HG02571 (cell line): Measurements from ENCODE around the gene PPP2R5D.
A peak's percentile ranks its signal among the peaks of the same experiment; 100 is the strongest.
"Not testable (repeated sequence)": the region's sequence is repeated elsewhere in the genome, so short reads cannot be mapped to it uniquely, and the experiment has no call there.

Experiments used
- ATAC-seq: cut with Tn5 transposase; IDR thresholded peaks from one replicate; pipeline ENCODE4 v1.9.1; 2021; ENCODE audit warnings: mild to moderate bottlenecking, moderate library complexity; ENCODE audit not compliant: unreplicated experiment

Gene PPP2R5D

DNA sequence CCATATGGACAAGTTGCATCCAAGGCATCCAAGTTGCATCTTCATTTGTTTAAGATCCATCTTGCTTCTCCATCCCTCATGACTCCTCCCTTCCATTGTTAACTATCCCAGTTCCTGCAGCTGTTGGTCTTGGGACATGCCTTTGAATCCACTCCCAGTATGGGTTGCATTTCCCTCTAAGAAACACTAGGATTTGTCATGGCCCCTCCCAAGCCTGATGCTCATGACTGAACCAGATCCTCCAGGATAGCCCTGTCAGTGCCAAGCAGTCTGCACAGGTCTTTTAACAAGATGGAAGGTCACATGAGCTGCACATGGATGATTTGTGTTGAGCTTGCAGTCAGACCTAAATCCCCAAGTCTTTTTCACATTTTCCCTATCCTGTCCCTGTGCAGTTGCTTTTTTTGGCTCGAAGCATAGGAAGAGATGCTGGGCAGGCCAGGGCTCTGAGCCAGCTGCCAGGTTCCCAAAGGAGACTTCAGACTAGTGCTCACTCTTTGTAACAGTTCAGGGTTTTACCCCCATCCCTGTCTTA is 4.2 kb downstream of the PPP2R5D start:
- ATAC-seq, result no peak

DNA sequence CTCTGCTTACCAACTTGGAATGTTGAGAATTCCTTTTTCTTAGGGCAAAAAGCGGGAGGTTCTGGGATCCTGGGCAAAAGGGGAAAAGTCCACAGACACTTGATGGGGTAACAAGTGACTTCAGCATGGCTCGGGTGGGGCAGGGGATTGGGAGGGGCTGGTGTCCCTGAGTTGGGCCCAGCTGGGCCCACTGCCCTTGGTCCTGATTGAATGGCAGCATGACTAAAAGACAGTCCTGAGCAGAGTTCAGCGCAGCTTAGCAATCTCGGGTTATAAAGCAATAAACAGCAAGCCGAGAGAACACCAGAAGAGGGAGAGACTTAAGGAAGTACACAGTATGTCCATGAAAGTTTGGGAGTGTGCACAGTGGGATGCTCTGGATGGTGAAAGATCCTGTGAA is 5.6 kb downstream of the PPP2R5D start:
- no peak for ATAC-seq

DNA sequence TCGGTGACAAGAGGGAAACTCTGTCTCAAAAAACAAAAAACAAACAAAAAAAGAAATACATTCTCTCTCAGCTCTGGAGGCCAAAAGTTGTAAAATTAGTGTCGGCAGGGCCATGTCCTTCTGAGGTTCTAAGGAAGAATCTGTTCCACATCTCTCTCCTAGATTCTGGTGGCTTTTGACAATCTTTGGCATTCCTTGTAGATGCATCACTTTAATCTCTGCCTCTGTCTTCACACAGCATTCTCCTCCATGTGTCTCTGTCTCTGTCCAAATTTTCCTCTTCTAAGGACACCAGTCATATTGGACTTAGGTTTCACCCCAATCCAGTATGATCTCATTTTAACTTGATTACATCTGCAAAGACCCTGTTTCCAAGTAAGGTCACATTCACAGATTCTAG is 9.1 kb downstream of the PPP2R5D start:
- no peak for ATAC-seq

DNA sequence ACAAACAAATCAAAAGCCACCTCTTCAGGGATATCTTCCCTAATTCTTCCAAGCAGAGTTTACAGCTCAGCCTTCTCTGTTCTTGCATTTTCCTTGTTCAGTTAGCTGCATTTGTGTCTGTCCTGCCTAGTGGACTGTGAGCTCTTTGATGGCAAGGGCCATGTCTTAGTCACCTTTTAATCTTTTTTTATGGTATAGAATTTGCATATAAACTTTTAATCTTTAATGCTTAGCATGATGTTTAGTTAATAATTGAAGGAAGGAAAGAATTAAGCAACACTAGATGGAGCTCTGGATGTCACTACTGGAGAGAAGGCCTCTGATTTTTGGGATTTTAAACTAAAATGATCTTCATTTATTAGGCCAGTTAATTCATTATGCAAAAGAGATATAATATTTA is 12.1 kb downstream of the PPP2R5D start:
- no peak for ATAC-seq

DNA sequence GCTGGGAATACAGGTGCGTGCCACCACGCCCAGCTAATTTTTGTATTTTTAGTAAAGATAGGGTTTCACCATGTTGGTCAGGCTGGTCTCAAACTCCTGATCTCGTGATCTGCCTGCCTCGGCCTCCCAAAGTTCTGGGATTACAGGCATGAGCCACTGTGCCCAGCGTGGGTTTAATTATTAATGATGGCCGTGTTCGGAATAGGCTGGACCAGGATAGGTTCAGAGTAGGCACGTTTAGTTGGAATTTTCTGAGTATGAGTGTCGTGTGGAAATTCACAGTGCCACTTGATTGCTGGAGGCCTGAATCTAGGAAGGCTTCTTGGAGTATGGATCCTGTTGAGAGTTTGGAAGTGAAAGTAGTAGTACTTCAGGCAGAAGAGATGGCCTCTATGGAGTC is 13.8 kb downstream of the PPP2R5D start:
- not testable (repeated sequence) for ATAC-seq

DNA sequence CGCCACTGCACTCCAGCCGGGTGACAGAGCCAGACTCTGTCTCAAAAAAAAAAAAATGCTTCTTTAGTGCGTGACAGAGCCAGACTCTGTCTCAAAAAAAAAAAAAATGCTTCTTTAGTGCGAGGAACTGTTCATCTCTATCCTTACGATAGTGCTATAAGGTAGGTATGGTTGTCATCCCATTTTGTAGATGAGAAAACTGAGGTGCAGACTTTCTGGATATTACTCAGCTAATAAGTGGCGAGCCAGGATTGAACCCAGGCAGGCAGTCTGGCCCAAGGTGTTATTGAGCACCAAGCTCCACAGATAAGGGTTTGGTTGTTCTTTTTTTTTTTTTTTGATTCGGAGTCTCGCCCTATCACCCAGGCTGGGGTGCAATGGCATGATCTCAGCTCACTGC is 17.5 kb downstream of the PPP2R5D start:
- ATAC-seq, result no peak

DNA sequence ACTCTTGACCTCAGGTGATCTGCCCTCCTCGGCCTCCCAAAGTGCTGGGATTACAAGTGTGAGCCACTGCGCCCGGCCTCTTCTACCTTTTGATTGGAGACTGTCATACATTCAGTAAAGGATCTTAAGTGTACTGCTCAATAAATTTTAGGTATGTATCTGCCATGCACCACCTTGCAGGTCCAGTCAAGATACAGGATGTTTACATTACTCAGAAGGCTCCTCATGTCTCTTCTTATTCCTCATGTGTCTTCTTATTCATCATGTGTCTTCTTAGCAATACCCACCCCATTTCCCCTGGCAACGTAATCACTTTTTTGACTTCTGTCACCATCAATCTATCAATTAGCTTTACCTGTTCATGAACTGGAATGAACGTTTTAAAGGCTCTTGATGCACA is 21.5 kb downstream of the PPP2R5D start:
- no peak for ATAC-seq

DNA sequence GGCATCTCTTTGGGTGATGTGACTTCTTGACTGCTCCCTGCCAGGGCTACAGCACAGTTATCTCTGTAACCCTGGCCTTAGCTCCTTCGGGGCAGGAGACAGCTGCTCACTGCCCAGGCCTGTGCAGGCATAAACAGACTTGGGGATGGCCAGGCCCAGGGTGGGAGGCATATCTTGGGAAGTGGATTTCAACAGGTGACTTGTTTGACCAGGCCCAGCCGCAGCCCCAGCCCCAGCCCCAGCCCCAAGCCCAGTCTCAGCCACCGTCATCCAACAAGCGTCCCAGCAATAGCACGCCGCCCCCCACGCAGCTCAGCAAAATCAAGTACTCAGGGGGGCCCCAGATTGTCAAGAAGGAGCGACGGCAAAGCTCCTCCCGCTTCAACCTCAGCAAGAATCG is 21.9 kb downstream of the PPP2R5D start:
- no peak for ATAC-seq

DNA sequence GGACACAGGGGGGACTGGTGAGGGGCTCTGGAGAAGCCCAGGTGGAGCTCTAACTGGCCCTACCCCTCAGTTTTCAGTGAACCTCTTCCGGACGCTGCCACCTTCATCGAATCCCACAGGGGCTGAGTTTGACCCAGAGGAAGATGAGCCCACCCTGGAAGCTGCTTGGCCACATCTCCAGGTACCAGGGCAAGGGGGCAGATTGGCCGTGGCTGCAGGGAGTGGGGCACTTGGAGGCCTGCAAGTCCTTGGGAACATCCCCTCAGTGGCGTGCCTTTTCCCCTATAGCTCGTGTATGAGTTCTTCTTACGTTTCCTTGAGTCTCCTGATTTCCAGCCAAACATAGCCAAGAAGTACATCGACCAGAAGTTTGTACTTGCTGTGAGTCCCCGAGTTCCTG is 22.8 kb downstream of the PPP2R5D start:
- ATAC-seq, result no peak

DNA sequence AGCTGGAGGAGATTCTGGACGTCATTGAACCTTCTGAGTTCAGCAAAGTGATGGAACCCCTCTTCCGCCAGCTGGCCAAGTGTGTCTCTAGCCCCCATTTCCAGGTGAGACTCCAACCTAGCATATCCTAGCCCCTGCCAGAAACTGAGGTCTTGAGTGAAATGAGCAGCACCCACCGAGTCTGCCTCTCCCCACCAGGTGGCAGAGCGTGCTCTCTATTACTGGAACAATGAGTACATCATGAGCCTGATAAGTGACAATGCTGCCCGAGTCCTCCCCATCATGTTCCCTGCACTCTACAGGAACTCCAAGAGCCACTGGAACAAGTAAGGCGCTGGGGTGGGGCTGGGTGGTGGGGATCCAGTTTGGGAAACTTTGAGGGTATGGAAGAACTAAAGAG is 24.8 kb downstream of the PPP2R5D start:
- ATAC-seq, result no peak

DNA sequence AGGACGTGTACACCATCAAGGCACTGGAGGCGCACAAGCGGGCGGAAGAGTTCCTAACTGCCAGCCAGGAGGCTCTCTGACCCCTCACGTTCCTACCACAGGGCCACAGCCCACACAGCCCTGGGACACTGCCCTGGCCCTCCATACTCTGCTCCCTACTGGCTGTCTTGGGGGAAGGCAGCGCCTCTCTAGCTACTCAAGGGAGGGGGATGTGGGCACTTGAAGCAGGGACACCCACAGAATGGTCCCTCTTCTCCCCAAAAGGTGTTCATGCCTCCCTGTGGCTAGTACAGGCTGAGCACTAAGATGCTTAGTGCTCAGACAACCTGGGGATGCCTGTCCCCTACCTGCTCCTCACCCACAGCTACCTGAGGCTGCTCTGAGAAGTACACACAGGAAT is 26.8 kb downstream of the PPP2R5D start:
- no peak for ATAC-seq

DNA sequence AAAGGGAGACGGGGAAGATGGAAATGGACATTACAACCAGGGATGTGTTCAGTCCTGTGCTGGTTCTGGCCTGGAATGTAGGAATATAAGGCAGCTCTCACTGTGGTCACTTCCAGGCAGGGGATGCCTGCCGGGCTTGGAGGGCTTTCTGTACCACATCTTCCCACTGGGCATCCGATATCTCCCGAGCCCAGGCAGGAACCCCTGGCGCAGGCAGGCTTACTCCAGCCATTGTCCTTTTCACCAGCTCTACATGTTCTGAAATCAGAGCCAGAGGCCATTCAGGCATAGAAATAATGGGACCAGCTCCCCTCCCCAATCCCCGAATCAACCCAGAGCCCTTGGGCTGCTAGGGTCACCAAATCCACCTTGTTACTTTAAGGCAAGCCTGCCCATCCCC is 28.0 kb downstream of the PPP2R5D start:
- ATAC-seq, result no peak

DNA sequence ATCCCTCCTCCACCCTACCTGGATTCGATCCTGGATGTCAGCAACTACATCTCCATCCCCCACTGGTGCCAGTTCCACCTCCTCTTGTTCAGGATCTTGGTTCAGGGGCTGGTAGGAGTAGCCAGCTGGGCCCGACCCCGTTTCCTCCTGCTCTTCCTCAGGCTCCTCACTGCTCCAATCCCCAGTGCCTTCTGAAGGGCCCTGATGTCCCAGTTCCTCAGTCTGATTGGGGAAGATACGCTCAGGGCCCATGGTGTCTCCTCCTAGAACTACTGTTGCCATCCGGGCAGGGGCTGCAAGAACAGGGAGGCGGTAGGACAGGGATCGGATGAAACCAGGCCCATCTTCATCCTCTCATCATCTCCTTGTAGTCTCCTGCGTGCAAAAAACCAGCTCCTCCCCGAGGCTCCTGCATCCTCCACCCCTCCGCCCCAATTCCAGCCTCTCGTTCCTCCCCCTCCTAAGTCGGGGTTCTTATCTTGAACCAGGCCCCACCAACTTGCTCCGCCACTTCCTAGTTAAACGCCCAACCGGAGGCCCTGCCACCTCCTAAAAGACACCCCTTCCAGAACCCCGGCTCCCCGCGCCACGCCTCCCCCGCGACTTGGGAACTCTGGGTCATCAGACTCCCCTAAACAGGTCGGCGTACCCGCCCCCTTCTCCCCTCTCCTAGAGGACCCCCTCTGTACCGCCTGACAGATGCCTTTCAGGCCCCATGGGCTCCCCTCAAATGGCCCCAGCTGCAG is 28.9 kb downstream of the PPP2R5D start:
- ATAC-seq, result no peak

DNA sequence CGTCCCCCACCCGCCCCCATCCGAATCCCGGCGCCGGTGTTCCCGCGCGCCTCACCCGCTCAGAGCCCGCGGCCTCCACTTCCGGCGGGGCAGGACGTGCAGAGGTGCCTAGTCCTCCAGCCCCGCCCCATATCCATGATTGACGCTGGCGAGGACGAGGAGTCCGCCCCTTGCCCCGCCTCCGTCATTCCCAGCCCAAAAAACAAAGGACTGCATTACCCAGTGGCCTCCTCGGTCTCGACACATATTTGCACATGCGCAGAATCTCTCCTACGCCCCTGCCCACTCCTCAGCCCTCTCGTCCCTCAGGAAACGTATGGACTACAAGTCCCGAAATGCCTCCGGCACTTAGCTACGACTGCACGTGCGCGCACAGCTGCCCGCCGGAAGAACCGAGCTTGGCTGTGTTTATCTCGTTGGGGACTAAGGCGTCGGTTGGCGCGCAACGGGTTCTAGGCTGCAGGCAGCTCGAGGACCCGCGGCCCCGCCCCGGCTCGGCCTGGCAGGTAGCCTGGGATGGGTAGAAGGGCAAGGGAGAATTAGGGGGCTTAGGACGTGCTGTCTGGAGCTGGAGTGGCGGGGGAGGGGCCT is 29.6 kb downstream of the PPP2R5D start, which contains the start of the genes KLHDC3 and MEA1:
Gene KLHDC3 (plus strand): TSS at position 407 of the 591 bp plus-strand sequence. CDS start 2,944 bp downstream, outside the sequence.
Gene MEA1 (minus strand): TSS at position 104 of the 591 bp plus-strand sequence. CDS start 133 bp downstream, outside the sequence.
- ATAC-seq, result peak; percentile 91

DNA sequence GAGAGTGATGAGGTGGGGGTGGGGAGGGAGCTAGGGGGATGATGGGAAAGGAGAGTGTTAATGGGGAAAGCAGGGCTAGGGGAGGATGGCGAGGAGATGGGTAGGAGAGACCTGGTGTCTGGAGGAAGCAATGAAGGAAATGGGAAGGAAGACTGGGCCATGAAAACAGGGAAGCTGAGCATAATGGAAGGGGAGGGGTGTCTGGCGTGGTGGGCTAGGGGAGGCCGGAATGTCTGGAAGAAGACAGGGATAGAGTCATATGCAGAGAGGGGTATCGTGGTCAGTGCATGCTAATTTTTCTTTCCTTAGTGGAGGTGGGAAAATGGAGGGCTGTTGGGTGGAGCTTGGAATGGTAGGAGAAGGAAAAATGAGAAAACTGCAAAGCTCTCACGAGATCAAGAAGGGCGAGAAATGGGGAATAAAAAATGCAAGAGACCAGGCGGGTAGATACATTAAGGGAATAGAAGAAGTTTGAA is 30.1 kb downstream of the PPP2R5D start:
- no peak for ATAC-seq

DNA sequence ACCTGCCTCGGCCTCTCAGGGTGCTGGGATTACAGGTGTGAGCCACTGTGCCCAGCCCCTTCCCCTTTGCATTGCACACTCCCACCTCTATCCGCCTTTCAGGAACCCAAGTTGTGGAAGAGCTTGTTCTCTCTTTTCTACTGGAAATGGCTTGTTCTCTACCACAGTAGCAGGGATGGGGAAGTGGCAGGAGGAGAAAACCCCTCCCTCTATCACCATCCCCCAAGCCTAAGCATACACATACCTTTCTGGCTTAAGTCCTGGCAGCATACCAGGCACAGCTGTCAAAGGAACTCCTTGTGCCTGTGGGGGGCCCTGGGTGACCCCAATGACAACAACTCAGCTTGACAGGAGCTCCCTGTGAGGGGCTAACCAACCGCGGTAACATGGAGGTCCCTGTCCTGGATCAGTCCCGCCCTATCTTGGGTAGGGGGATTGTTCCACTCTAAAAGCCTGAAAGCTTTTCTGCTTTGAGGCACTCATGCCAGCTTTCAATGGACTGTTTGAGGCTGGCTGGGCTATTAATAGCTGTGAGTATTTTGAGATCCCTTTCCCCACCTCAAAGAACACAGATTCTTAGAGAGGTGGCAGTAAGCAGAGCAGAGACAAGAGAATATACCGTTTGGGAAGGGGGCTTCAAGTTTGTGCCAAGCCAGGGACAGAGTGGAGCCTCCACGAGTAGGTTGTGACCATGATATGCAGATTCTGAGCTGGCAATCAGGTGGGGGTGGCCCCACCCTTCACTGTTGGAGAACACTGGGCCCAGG is 32.0 kb downstream of the PPP2R5D start:
- ATAC-seq, result no peak

DNA sequence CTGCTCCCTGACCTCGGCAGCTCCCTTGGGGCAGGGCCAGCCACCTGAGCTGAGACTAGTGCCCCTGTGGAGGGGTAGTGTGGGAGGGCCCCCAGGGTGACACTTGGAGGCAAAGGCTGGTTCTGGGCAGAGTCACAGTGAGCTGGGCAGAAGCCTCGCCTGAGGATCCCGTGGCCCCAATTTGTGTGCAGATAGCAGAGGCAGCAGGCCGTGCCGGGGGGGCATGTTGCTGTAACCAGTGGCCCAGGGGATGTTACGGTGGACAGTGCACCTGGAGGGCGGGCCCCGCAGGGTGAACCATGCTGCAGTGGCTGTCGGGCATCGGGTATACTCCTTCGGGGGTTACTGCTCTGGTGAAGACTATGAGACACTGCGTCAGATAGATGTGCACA is 32.6 kb downstream of the PPP2R5D start:
- no peak for ATAC-seq

DNA sequence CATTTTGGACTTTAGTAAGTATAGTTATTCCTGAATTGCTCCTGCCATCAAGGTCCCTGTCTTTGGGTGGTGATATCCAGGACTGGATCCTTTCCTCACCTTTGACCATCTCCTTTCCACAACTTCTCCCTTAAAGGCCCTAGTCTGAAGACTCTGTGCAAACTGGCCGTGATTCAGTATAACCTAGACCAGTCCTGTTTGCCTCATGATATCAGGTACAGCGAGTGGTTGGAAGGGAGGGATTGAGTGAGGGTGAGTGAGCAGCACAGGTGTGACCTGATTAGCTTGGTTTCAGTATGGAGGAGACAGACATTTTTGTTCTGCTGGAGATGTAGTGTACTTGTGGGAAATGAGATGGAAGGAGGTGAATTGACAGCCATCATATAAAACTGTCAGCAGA is 34.8 kb downstream of the PPP2R5D start:
- no peak for ATAC-seq

DNA sequence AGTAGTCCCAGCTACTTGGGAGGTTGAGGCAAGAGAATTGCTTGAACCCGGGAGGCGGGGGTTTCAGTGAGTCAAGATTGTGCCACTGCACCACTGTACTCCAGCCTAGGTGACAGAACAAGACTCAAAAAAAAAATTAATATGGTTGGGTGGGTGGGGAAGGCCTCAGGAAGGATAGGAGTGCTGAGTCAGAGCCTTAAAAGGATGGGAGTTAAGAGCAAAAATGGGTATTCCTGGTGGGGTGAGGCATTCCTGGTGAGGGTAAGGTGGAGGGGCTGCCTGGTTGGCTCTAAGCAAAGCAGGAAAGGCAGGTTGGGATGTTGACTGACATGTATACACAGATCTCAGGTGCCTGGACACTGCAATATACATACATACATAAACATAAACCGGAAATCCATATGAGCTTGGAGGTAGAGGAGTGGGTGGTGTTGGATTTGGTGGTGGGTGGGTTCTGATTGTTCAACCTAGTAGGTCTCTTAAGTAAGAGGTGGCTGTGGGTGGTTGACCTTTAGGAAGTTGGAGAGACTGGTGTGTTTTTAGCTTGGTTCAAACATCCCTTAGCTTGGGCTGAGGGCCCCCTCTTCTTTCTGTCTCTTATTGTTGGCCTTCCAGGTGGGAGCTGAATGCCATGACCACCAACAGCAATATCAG is 35.8 kb downstream of the PPP2R5D start:
- ATAC-seq, result no peak

DNA sequence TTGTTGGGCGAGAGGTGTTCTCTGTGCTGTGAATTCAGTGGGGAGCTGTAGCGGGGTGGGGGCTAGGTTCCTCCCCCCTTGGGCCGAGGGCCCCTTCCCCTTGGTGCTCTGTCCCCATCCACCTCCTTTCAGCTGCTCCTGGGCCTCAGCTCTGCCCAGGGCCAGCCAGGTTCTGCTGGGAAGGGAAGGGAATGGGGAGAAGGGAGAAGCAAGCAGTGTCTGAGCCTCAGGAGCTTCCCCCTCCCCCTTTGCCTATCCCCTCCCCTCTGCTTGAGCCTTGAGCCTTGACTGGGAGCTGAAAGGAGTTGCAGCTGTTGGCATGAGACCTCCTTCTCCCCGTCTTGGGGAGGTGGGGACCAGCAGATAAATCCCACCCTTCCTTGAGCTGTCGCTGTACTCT is 36.5 kb downstream of the PPP2R5D start:
- no peak for ATAC-seq
